Heart right ventricle (tissue), 16 donors: ENCODE data around the gene CHKA. TPM values are rescaled to one million over a fixed set of nuclear protein-coding genes. Genes with fewer than 3 reads are reported as not detected.

Experiments
- ATAC-seq, 8 donors: fragments of 200-7000 bp; cut with Tn5 transposase; one replicate each; pipeline ENCODE4 v1.9.1; 2020; ENCODE audit warnings: mild to moderate bottlenecking in 8 of 8, moderate library complexity in 8 of 8, moderate number of reproducible peaks in 1 of 8
- DNase-seq, 2 donors: peaks; one replicate each; pipeline ENCODE4 v3.0.0-alpha.2; 2020
- H3K27ac ChIP-seq, 10 donors: fragments of 200-600 bp; sonication (generic) in 2 of 10; one replicate each; pipeline versions ENCODE4 v1.5.0 to v1.8.0; 2020 to 2022; ENCODE audit warnings: mild to moderate bottlenecking in 3 of 10
- H3K27me3 ChIP-seq, 7 donors: fragments of 200-600 bp; one replicate each; pipeline ENCODE4 v1.8.0; 2021 to 2022; ENCODE audit warnings: mild to moderate bottlenecking in 2 of 7
- H3K36me3 ChIP-seq, 9 donors: fragments of 200-600 bp; sonication (generic) in 1 of 9; one replicate each; pipeline versions ENCODE4 v1.5.0 to v1.8.0; 2020 to 2022; ENCODE audit warnings: mild to moderate bottlenecking in 2 of 9
- H3K4me1 ChIP-seq, 9 donors: fragments of 200-600 bp; sonication (generic) in 1 of 9; one replicate each; pipeline versions ENCODE4 v1.5.0 to v1.8.0; 2020 to 2022; ENCODE audit warnings: mild to moderate bottlenecking in 4 of 9
- H3K4me3 ChIP-seq, 10 donors: fragments of 200-600 bp; sonication (generic) in 2 of 10; one replicate each; pipeline versions ENCODE4 v1.5.0 to v1.8.0; 2020 to 2022; ENCODE audit warnings: mild to moderate bottlenecking in 7 of 10, moderate library complexity in 2 of 10
- H3K9me3 ChIP-seq, 11 donors: fragments of 200-600 bp in 10 of 11; sonication (generic) in 2 of 11; one replicate each; pipeline versions ENCODE4 v1.5.0 to v1.8.0; 2013 to 2022; ENCODE audit warnings: mild to moderate bottlenecking in 2 of 11, control low read depth in 1 of 11, moderate library complexity in 1 of 11
- WGBS, 2 donors: extraction: QIAGEN DNeasy Blood & Tissue Kit; methylation state at CpG; one replicate each; pipeline ENCODE4 v1.1.7; 2013; ENCODE audit warnings: inconsistent platforms in 1 of 2; 5-methylcytosine and 5-hydroxymethylcytosine counted together
- intact Hi-C, 10 donors: fragments of 100-400 bp; cut with DNase I; formaldehyde crosslinking; loops; one replicate each; pipeline versions ENCODE4 v1.11.1 to v1.14.2; 2022
- polyA plus RNA-seq, 2 donors: library from polyadenylated mRNA; stranded (reverse); fragments of 200-250 nt; gene quantifications; one replicate each; pipeline ENCODE4 v1.2.3, GENCODE V29; 2013
- total RNA-seq, 10 donors: library from RNA; stranded (reverse); fragmentation: NEBNext Ultra II Directional in 3 of 10; extraction: Animal tissue kit (Norgen Biotek cat#: 25700) in 3 of 10; gene quantifications; one replicate each; pipeline versions ENCODE4 v1.2.1 to v1.2.4, GENCODE V29; 2021 to 2023
- TF ChIP-seq, protein P1 (sequence below), 9 donors: fragments of 200-600 bp; sonication (generic) in 2 of 9; IDR thresholded peaks; one replicate each; pipeline versions ENCODE4 v1.5.0 to v1.8.0; 2021 to 2022; ENCODE audit warnings: antibody characterized with exemption in 9 of 9, mild to moderate bottlenecking in 5 of 9, moderate library complexity in 1 of 9
- donor health status: Arrhythmogenic right ventricular cardiomyopathy.
- donor health status: ischemic (EF 13 %, LVEDD 7.1; RV severe dilation, severe dysfunction).
- donor health status: healthy with polysubstance abuse.
- donor health status: DM: no; HTN: yes; CAD: no.
- donor health status: DM: no; HTN: no; CAD: no.
- donor health status: ischemic (EF 25% LVEDD 6.9; RV normal size, moderate dysfunction).
- donor health status: ischemic (EF 25% LVEDD 5.7; RV mildly dilated, moderate dysfunction).
- donor health status: healthy.
- donor health status: DM: yes; HTN: yes; CAD: no.
- donor health status: Ischemic cardiomyopathy.
- donor health status: ischemic (EF 35%, LVEDD 5.7; RV mildly dilated, moderate dysfunction).
- donor health status: nonischemic (EF 11% LVEDD 7.7; RV severe dilation, severe dysfunction).
- donor health status: DM: yes; HTN: yes; CAD: no.
- donor health status: PGD.
- donor health status: ischemic (EF 29% LVEDD 5.4; RV normal size, mild dysfunction).
- donor health status: nonischemic (EF 23%, LVEDD 6.1; RV moderate dilation, normal function).

The CHKA gene
- total and polyA plus RNA-seq, 12 donors: 7.0 to 66.1 (median 9.6) TPM

DNA sequence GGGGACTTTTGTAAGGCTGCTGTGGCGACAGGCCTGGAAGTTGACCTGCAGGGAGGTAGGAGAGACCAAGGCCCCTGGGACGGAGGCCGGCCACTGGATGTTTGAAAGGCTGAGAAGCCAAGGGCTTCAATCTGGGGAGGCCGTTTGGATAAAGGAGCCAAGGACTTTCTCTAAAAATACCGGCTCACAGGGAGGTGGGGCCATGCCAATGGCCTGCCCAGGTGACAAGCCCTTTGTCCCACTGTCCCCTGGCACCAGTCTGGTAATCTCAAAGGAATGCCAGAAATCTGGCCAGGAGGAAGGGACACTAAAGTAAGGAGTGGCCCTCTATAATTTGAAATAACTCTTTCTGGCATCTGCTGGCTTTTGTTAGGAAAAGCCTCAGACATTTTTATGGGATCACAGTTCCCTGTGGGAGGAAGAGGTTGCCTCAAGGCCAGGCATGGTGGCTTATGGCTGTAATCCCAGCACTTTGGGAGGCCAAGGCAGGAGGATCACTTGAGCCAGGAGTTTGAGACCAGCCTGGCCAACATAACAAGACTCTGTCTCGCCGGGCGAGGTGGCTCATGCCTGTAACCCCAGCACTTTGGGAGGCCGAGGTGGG, 1.9 kb upstream of the CHKA start:
- no peak overlapping the region for H3K4me3 ChIP-seq
- peaks cover 3 to 46% (median 31%) of the 10 kb centered on the region in 9 donors for H3K4me1 ChIP-seq
- no peaks in the 10 kb centered on the region for H3K36me3 ChIP-seq
- peak in 2 of 8 donors; percentile 27 to 34 for ATAC-seq
- TF ChIP-seq, protein P1, sequence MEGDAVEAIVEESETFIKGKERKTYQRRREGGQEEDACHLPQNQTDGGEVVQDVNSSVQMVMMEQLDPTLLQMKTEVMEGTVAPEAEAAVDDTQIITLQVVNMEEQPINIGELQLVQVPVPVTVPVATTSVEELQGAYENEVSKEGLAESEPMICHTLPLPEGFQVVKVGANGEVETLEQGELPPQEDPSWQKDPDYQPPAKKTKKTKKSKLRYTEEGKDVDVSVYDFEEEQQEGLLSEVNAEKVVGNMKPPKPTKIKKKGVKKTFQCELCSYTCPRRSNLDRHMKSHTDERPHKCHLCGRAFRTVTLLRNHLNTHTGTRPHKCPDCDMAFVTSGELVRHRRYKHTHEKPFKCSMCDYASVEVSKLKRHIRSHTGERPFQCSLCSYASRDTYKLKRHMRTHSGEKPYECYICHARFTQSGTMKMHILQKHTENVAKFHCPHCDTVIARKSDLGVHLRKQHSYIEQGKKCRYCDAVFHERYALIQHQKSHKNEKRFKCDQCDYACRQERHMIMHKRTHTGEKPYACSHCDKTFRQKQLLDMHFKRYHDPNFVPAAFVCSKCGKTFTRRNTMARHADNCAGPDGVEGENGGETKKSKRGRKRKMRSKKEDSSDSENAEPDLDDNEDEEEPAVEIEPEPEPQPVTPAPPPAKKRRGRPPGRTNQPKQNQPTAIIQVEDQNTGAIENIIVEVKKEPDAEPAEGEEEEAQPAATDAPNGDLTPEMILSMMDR (IDR thresholded peaks at IDR 0.05): no peak
- intact Hi-C loops: loop anchor here in 4 of 10 donors (5.0 to 10.0 kb wide), 4 partner anchors 86 to 91 kb away; partner anchors contain the start of genes NDUFS8 (in 2 of the 4), TCIRG1 (in 2 of the 4) and KMT5B (in 1 of the 4)
- H3K27ac ChIP-seq: peak overlapping the region; percentile 9 to 100 (median 97)
- H3K9me3 ChIP-seq: no peaks in the 10 kb centered on the region
- no peak for DNase-seq
- peaks cover 0 to 3% (median 0%) of the 10 kb centered on the region in 7 donors for H3K27me3 ChIP-seq
- WGBS, 2 donors: 71 to 80% methylated on average over 9 of the region's 9 CpGs

DNA sequence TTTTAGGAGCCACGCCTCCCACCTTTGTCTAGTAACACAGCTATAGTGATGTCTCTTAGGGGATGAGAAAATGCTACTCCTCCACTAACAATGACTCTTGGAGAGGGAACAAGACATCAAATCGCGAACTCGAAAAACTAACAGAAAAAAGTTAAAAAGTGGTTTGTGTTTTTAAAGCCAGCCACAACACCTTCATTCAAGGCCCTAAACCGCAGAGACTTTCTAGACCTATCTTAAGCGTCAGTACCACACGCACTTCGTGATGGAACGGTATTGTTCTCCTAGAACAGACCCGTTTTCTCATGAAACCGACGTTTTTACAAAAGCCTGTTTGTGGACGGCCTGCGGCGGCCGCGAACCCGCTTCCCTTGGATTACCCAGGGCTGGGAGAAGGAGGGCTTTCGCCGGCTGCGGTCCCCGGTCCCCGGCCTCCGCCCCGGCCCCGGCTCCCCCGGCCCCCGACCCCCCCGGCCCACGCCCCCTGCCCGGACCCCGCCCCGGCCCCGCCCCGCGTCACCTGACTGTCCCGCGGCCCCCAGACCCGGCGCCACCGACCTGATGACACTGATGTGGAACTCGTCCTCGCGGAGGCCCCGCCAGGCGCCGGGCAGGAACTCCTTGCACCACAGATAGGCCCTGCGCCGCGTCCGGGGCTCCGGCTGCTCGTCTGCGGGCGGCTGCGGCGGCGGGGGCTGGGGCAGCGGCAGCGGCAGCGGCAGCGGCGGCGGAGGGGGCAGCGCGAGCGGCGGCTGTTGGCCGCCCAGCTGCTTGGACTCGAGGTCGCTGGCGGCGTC, 718 bp downstream of the CHKA start:
- intact Hi-C loops: loop anchor here in 5 of 10 donors (2.0 to 10.0 kb wide), 5 partner anchors 82 to 92 kb away; partner anchors contain the start of genes TCIRG1 (in 3 of the 5), NDUFS8 (in 2 of the 5) and KMT5B (in 1 of the 5)
- H3K27me3 ChIP-seq: no peaks in the 10 kb centered on the region
- peak overlapping the region; percentile 57 to 100 (median 88) for H3K27ac ChIP-seq
- no peaks in the 10 kb centered on the region for H3K9me3 ChIP-seq
- ATAC-seq (no peak), DNase-seq (peak; percentile 42 to 56)
- H3K36me3 ChIP-seq: no peaks in the 10 kb centered on the region
- peaks cover 3 to 57% (median 40%) of the 10 kb centered on the region in 9 donors for H3K4me1 ChIP-seq
- H3K4me3 ChIP-seq: peak overlapping the region; percentile 31 to 90 (median 62)
- TF ChIP-seq, protein P1 (IDR thresholded peaks at IDR 0.05): no peak
- WGBS, 2 donors: 1 to 2% methylated on average over 58 to 72 of the region's 73 CpGs

DNA sequence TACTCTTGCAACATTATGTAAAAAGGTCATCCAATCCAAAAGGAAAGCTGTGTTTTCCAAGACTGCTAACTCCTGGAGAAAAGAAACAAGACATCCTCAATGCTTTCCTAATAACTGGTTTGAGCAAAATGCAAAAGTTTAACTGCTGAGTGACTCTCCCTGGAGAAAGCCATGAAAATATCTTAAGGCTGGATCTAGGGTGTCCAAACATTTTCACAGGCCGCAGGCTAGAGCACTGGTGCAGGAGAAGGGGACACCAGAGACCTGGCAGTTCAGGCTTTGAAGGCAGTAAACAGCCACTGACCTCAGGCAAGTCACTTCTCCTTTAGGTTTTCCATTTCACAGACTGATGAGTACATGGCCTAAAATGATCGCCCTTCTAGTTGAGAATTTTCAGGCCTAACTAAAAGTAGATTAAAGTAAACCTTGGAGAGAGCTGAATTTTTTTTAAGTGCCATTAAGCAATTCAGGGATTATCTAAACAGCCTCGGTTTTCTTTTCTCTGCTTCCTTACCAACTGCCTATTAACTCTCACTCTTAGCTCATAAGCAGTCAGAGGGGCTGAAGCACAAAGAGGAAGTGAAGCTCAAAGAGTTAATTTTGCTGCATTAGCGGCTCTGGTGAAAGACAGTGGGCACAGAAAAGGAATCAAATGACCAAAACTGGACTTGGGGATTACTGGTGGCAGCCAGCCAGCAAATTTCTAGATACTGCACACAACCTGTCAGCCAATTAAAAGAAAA, 2.3 kb downstream of the CHKA start:
- WGBS, 2 donors: 52 to 63% methylated on average over 4 of the region's 4 CpGs
- H3K36me3 ChIP-seq: no peaks in the 10 kb centered on the region
- H3K27me3 ChIP-seq: no peaks in the 10 kb centered on the region
- H3K9me3 ChIP-seq: no peaks in the 10 kb centered on the region
- peak overlapping the region in 4 of 10 donors; percentile 4 to 65 (median 32) for H3K4me3 ChIP-seq
- intact Hi-C loops: no loop called here
- TF ChIP-seq, protein P1 (IDR thresholded peaks at IDR 0.05): no peak
- no peak for ATAC-seq
- peaks cover 3 to 64% (median 40%) of the 10 kb centered on the region in 9 donors for H3K4me1 ChIP-seq
- peak overlapping the region in 7 of 10 donors; percentile 8 to 76 (median 26) for H3K27ac ChIP-seq
- DNase-seq: no peak
